Activated CD8-positive, alpha-beta T cell treated with anti-CD3 and anti-CD28 coated beads, Interleukin-2, amount 10 ng/mL, durations not matched to agents 7 days and 5 days (primary cell): ENCODE measurements around the gene MCCC2. TPM values are rescaled to one million over a fixed set of nuclear protein-coding genes. Genes with fewer than 3 reads are reported as not detected.

Experiments used
- ATAC-seq: fragments of 150-1000 bp; cut with Tn5 transposase; one replicate; pipeline ENCODE4 v1.10.0; 2021; ENCODE audit warnings: moderate library complexity
- CTCF ChIA-PET: fragments of 350-600 bp; sonication (Branson Sonifier 250); formaldehyde crosslinking; loops from one replicate; lab custom pipeline; 2021; ENCODE audit warnings: antibody characterized with exemption; lab: Charles Lee
- POLR2A ChIA-PET: fragments of 350-600 bp; sonication (Branson Sonifier 250); formaldehyde crosslinking; loops from one replicate; lab custom pipeline; 2021; ENCODE audit warnings: antibody characterized with exemption; lab: Charles Lee
- DNase-seq: peaks from one replicate; pipeline ENCODE4 v3.0.0-alpha.2; 2020
- H3K27ac Mint-ChIP-seq: one replicate; pipeline ENCODE4 v1.8.0; 2021; ENCODE audit warnings: mild to moderate bottlenecking, mixed read lengths
- H3K27me3 Mint-ChIP-seq: one replicate; pipeline ENCODE4 v1.8.0; 2021; ENCODE audit warnings: low read depth, mixed read lengths
- H3K36me3 Mint-ChIP-seq: one replicate; pipeline ENCODE4 v1.8.0; 2021; ENCODE audit warnings: low read depth, mixed read lengths
- H3K4me1 Mint-ChIP-seq: one replicate; pipeline ENCODE4 v1.8.0; 2021; ENCODE audit warnings: low read depth, mixed read lengths
- H3K4me3 Mint-ChIP-seq: one replicate; pipeline ENCODE4 v1.8.0; 2021; ENCODE audit warnings: mild to moderate bottlenecking, mixed read lengths
- H3K9me3 Mint-ChIP-seq: one replicate; pipeline ENCODE4 v1.8.0; 2022; ENCODE audit warnings: mixed read lengths; ENCODE audit not compliant: insufficient read depth
- total RNA-seq, 2 experiments: library from RNA; stranded (reverse); gene quantifications; one replicate each; pipeline ENCODE4 v1.2.3, GENCODE V29; 2021

Gene MCCC2
- total RNA-seq, 2 experiments from 2014 or later: 41.2 to 41.9 TPM

DNA sequence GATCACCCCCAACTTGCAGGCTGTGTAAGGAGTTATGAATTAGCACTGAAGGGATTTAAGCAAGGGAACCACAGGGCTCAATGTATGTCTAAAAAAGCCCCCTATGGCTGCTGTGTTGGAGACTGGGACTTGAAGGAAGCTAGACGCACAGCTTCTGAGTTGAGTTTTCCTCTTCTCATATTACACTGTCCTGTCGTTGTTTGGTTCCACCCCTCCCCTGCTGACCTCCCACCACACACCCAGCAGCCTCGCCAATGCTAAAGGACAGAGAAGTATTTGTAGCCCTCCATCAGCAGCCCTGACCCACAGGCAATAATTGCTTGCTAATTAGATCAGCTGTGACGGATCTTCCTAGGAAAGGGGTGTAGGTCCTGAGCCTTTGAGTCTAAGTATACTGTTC is 116.8 kb downstream of the MCCC2 start:
- DNase-seq (no peak), ATAC-seq (no peak)
- no peaks in the 10 kb centered on the region for H3K9me3 Mint-ChIP-seq
- POLR2A ChIA-PET: no interaction called here
- no peaks in the 10 kb centered on the region for H3K4me1 Mint-ChIP-seq
- CTCF ChIA-PET: no interaction called here
- no peak overlapping the region for H3K4me3 Mint-ChIP-seq
- no peaks in the 10 kb centered on the region for H3K36me3 Mint-ChIP-seq
- H3K27ac Mint-ChIP-seq: no peak overlapping the region
- peaks cover 22% of the 10 kb centered on the region for H3K27me3 Mint-ChIP-seq

DNA sequence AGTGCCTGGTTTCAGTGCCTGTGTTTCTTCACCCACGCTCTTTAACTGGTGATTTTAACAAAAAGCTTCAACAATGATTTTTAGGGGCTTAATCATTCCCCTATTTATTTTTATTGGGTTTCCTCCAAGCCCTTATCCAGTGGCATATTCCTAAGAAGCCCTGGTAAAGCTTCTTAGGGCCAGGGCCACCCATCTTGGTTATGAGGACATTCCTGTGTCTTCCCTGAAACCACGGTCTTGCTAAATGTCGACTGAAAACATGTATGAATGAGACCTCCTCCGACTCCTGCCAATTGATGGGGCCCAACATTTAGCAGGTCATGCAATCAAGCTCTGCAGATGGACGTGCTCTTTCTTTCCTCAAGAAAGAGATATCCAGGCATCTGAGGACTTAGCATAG is 118.3 kb downstream of the MCCC2 start:
- H3K27ac Mint-ChIP-seq: no peak overlapping the region
- POLR2A ChIA-PET: no interaction called here
- no peak overlapping the region for H3K4me3 Mint-ChIP-seq
- H3K27me3 Mint-ChIP-seq: peaks cover 27% of the 10 kb centered on the region
- ATAC-seq (no peak), DNase-seq (no peak)
- H3K36me3 Mint-ChIP-seq: no peaks in the 10 kb centered on the region
- no peaks in the 10 kb centered on the region for H3K9me3 Mint-ChIP-seq
- CTCF ChIA-PET: interaction anchor here (1.3 to 1.6 kb wide), 2 partner anchors 22 to 230 kb away, joined by 3 to 6 read pairs; no protein-coding TSS in a partner anchor
- no peaks in the 10 kb centered on the region for H3K4me1 Mint-ChIP-seq

DNA sequence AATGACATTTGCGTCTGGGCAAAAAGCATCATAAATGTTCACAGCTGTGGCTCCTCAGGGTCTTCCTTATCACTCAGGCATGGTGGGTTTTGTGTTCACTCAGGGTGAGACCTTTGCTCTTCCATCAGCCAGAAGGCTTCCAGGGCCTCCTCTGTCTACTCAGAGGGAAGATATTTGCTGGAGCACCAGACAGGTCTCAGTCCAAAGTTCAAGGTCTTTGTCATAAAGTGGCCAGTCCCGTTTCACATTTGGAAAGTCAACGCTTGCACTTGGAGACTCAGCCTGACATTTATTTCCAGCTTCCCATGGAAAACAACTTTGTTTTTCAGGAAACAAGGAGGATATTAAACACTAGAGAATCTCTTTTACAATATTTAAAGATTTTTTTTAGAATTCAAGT is 119.8 kb downstream of the MCCC2 start:
- CTCF ChIA-PET: no interaction called here

More for the DNA sequence above, 119.8 kb downstream of the MCCC2 start:
- POLR2A ChIA-PET: interaction anchor here (0.6 kb wide), 1 partner anchor 665 kb away, joined by 3 read pairs; no protein-coding TSS in a partner anchor
- H3K4me3 Mint-ChIP-seq: no peak overlapping the region
- H3K27me3 Mint-ChIP-seq: peaks cover 27% of the 10 kb centered on the region
- H3K27ac Mint-ChIP-seq: no peak overlapping the region
- DNase-seq (no peak), ATAC-seq (no peak)
- H3K36me3 Mint-ChIP-seq: no peaks in the 10 kb centered on the region
- no peaks in the 10 kb centered on the region for H3K4me1 Mint-ChIP-seq
- H3K9me3 Mint-ChIP-seq: no peaks in the 10 kb centered on the region

Other genes with a start within 250 kb of the MCCC2 start
- 10 to 100 TPM; 36.6 to 36.8 TPM for gene BDP1, start 131.7 kb upstream of the MCCC2 start, total RNA-seq
- gene CARTPT, start 131.9 kb downstream of the MCCC2 start, total RNA-seq: not detected